AG08395 (cell line): Measurements from ENCODE around the gene SLC41A3.

Experiments used
- DNase-seq: peaks from one replicate; pipeline ENCODE4 v3.0.0; 2012; ENCODE audit warnings: mixed read lengths, low spot score

The SLC41A3 gene

GRCh38 chr3:126026761-126027160, 57.2 kb downstream of the SLC41A3 start:
- no peak for DNase-seq

- no peak for DNase-seq
These were observed 57.6 kb downstream of the SLC41A3 start for GRCh38 chr3:126026277-126026751.

GRCh38 chr3:126025862-126026261, 58.1 kb downstream of the SLC41A3 start:
- no peak for DNase-seq

GRCh38 chr3:126025116-126025729, 58.7 kb downstream of the SLC41A3 start:
- DNase-seq, result no peak

GRCh38 chr3:126024049-126024854, 59.7 kb downstream of the SLC41A3 start:
- no peak for DNase-seq

- DNase-seq, result no peak
These were observed 60.5 kb downstream of the SLC41A3 start for GRCh38 chr3:126023390-126023789.

- no peak for DNase-seq
These were observed 61.1 kb downstream of the SLC41A3 start for GRCh38 chr3:126022741-126023359.

- no peak for DNase-seq
These were observed 62.2 kb downstream of the SLC41A3 start for GRCh38 chr3:126021702-126022101.

GRCh38 chr3:126021224-126021623, 62.7 kb downstream of the SLC41A3 start:
- DNase-seq, result no peak

GRCh38 chr3:126019683-126020082, 64.2 kb downstream of the SLC41A3 start:
- DNase-seq, result no peak

GRCh38 chr3:126018995-126019394, 64.9 kb downstream of the SLC41A3 start:
- no peak for DNase-seq

- DNase-seq, result no peak
These were observed 65.4 kb downstream of the SLC41A3 start for GRCh38 chr3:126018545-126018944.

GRCh38 chr3:126017362-126017761, 66.6 kb downstream of the SLC41A3 start:
- DNase-seq, result no peak

- DNase-seq, result no peak
These were observed 67.3 kb downstream of the SLC41A3 start for GRCh38 chr3:126016616-126017015.

- DNase-seq, result no peak
These were observed 68.8 kb downstream of the SLC41A3 start for GRCh38 chr3:126015075-126015474.

GRCh38 chr3:126014252-126014651, 69.7 kb downstream of the SLC41A3 start:
- DNase-seq, result peak; percentile 87

- DNase-seq, result no peak
These were observed 70.2 kb downstream of the SLC41A3 start for GRCh38 chr3:126013751-126014156.

GRCh38 chr3:126009181-126009580, 74.7 kb downstream of the SLC41A3 start:
- DNase-seq, result no peak

GRCh38 chr3:126008219-126008618, 75.7 kb downstream of the SLC41A3 start:
- no peak for DNase-seq

- peak; percentile 65 for DNase-seq
These were observed 78.0 kb downstream of the SLC41A3 start for GRCh38 chr3:126005951-126006350.

- DNase-seq, result no peak
These were observed 79.2 kb downstream of the SLC41A3 start for GRCh38 chr3:126004692-126005091.

- DNase-seq, result no peak
These were observed 79.7 kb downstream of the SLC41A3 start for GRCh38 chr3:126004217-126004616.
